Calu3 (cell line): ENCODE data around the gene DDX39A. TPM values are rescaled to one million over a fixed set of nuclear protein-coding genes. Genes with fewer than 3 reads are reported as not detected.

Source experiments
- BruUV-seq: library from RNA; stranded (reverse); fragments of 400-500 nt; replicated peaks from 2 replicates; lab custom pipeline; 2021; lab: Mats Ljungman, UMichigan
- CTCF ChIA-PET: fragments of 300-600 bp; sonication (Branson Sonifier 250); formaldehyde crosslinking; loops from one replicate; lab custom pipeline; 2022; ENCODE audit warnings: antibody characterized with exemption; lab: Charles Lee
- DNase-seq: peaks from one replicate; pipeline ENCODE4 v3.0.0; 2022
- H3K27ac Mint-ChIP-seq: one replicate; pipeline ENCODE4 v1.8.0; 2022; ENCODE audit warnings: mixed read lengths; ENCODE audit not compliant: unreplicated experiment
- H3K27me3 Mint-ChIP-seq: one replicate; pipeline ENCODE4 v1.8.0; 2022; ENCODE audit warnings: mixed read lengths; ENCODE audit not compliant: unreplicated experiment
- H3K36me3 Mint-ChIP-seq: one replicate; pipeline ENCODE4 v1.8.0; 2022; ENCODE audit warnings: mild to moderate bottlenecking, moderate library complexity, mixed read lengths; ENCODE audit not compliant: insufficient read depth, unreplicated experiment
- H3K4me1 Mint-ChIP-seq: one replicate; pipeline ENCODE4 v1.8.0; 2022; ENCODE audit warnings: mild to moderate bottlenecking, low read depth, mixed read lengths; ENCODE audit not compliant: unreplicated experiment
- H3K4me3 Mint-ChIP-seq: one replicate; pipeline ENCODE4 v1.8.0; 2022; ENCODE audit warnings: mild to moderate bottlenecking, low read depth, moderate library complexity, mixed read lengths; ENCODE audit not compliant: unreplicated experiment
- H3K9me3 Mint-ChIP-seq: one replicate; pipeline ENCODE4 v1.8.0; 2022; ENCODE audit warnings: low read depth, mixed read lengths; ENCODE audit not compliant: unreplicated experiment
- intact Hi-C: fragments of 100-400 bp; cut with micrococcal nuclease; formaldehyde crosslinking; loops from one replicate; pipeline ENCODE4 v1.10.0; 2022; ENCODE audit not compliant: unreplicated experiment
- total RNA-seq: library from RNA; stranded (reverse); gene quantifications from 2 replicates; pipeline ENCODE4 v1.2.3, GENCODE V29; 2022
- TF ChIP-seq, protein P1 (sequence below): fragments of 200-600 bp; IDR thresholded peaks from one replicate; pipeline ENCODE4 v1.8.0; 2022; ENCODE audit warnings: antibody characterized with exemption; ENCODE audit not compliant: unreplicated experiment

The DDX39A gene
- total RNA-seq, 1 experiment from 2014 or later = 104 TPM

- Mint-ChIP-seq H3K27me3 (no peaks in the 10 kb centered on the region), H3K9me3 (no peaks in the 10 kb centered on the region), H3K27ac (no peak overlapping the region), H3K36me3 (peaks cover 80% of the 10 kb centered on the region), H3K4me1 (peaks cover 25% of the 10 kb centered on the region), H3K4me3 (no peak overlapping the region)
- TF ChIP-seq, protein P1, sequence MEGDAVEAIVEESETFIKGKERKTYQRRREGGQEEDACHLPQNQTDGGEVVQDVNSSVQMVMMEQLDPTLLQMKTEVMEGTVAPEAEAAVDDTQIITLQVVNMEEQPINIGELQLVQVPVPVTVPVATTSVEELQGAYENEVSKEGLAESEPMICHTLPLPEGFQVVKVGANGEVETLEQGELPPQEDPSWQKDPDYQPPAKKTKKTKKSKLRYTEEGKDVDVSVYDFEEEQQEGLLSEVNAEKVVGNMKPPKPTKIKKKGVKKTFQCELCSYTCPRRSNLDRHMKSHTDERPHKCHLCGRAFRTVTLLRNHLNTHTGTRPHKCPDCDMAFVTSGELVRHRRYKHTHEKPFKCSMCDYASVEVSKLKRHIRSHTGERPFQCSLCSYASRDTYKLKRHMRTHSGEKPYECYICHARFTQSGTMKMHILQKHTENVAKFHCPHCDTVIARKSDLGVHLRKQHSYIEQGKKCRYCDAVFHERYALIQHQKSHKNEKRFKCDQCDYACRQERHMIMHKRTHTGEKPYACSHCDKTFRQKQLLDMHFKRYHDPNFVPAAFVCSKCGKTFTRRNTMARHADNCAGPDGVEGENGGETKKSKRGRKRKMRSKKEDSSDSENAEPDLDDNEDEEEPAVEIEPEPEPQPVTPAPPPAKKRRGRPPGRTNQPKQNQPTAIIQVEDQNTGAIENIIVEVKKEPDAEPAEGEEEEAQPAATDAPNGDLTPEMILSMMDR = no peak
- DNase-seq = no peak
- BruUV-seq = no TSS peak
- intact Hi-C loops = no loop called here
- CTCF ChIA-PET = interaction anchor here (0.6 to 1.4 kb wide), 2 partner anchors 19 to 1720 kb away, joined by 3 to 4 read pairs; partner anchors contain the start of gene PKN1
These were observed 5.4 kb downstream of the DDX39A start for GRCh38 chr19:14413693-14414181.

DNA sequence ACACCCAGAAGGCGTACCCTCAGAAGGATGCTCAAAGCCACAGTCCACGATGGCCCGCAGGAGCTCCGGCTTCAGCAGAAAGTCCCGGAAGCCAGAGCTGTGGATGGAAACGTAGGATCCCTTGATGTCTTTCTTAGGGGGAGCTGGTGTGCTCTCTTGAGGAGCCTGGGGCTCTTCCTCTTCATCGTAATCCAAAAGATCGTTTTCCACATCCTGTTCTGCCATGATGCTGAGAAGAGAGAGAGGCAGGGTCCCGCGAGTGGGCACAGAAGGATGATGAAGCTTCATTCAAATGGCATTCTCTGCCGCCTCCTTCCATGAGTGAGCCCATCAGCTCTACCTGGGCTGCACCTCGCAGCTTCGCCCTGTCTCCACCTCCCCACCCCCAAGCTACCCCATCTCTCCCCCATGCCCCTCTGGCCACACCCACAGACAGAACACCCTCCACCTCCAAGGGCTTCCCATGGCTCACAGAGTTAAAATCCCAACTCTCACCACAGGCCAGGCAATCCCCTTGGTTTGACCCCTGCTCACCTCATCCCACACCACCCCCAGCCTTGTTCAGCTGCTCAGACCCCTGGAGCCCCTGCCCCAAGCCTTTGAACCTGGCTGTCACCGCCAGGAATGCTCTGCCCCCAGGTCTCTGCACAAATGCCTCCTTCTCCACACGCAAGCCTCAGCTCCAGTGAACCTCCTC, 6.0 kb downstream of the DDX39A start:
- Mint-ChIP-seq H3K4me3 (no peak overlapping the region), H3K27me3 (no peaks in the 10 kb centered on the region), H3K36me3 (peaks cover 80% of the 10 kb centered on the region), H3K9me3 (no peaks in the 10 kb centered on the region), H3K4me1 (peaks cover 31% of the 10 kb centered on the region), H3K27ac (no peak overlapping the region)
- TF ChIP-seq, protein P1 = no peak
- intact Hi-C loops = no loop called here
- CTCF ChIA-PET = interaction anchor here (1.4 kb wide), 1 partner anchor 20 kb away, joined by 4 read pairs; the partner anchor contains the start of gene PKN1
- DNase-seq = no peak
- BruUV-seq = no TSS peak

DNA sequence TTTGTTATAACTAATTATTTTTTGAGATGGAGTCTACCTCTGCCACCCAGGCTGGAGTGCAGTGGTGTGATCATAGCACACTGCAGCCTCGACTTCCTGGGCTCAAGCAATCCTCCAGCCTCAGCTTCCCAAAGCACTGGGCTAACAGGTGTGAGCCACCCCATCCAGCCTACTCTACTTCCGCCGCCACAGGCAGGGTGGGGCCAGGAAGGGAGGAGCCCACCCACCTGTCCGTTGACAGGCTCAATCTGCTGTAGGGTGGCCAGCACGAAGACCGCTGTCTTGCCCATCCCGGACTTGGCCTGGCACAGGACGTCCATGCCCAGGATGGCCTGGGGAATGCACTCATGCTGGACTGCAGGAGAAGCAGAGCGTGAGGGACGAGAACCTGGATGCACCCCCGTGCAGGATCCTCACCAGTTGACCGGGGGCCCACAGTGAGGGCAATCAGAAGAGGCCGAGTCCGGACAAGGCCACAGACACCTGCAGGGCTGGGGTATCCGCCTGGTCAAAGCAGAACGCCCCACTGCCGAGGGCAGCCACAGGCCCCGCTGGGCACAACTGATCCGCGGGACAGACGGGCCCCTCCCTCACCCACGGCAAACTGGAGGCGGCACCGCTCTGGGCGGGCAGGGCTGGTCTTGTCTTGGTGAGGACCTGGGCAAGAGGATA, 6.7 kb downstream of the DDX39A start:
- DNase-seq = no peak
- TF ChIP-seq, protein P1 = no peak
- CTCF ChIA-PET = interaction anchor here (0.6 kb wide), 1 partner anchor 1735 kb away, joined by 3 read pairs; no protein-coding TSS in a partner anchor
- H3K4me1 Mint-ChIP-seq = peaks cover 33% of the 10 kb centered on the region
- H3K27ac Mint-ChIP-seq = no peak overlapping the region
- H3K9me3 Mint-ChIP-seq = no peaks in the 10 kb centered on the region
- no peak overlapping the region for H3K4me3 Mint-ChIP-seq
- no peaks in the 10 kb centered on the region for H3K27me3 Mint-ChIP-seq
- intact Hi-C loops = no loop called here
- H3K36me3 Mint-ChIP-seq = peaks cover 80% of the 10 kb centered on the region
- BruUV-seq = no TSS peak

DNA sequence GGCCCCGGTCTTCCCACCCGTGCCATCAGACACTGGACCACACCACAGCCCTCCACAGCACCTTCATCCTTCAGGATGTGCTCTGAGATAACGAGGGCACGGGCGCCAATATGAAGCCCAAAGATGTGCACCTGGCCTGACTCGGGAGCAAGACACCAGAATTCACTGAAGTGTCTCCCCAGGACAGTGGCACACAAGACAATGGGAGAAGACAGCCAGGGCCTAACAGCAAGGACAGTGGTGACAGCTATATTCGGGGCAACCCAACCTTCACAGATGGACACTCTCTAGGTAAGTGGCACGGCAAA, 7.2 kb downstream of the DDX39A start:
- Mint-ChIP-seq H3K4me1 (peaks cover 28% of the 10 kb centered on the region), H3K27ac (no peak overlapping the region), H3K4me3 (no peak overlapping the region), H3K36me3 (peaks cover 80% of the 10 kb centered on the region), H3K9me3 (no peaks in the 10 kb centered on the region), H3K27me3 (no peaks in the 10 kb centered on the region)
- CTCF ChIA-PET = interaction anchor here (0.6 kb wide), 1 partner anchor 1735 kb away, joined by 3 read pairs; no protein-coding TSS in a partner anchor
- BruUV-seq = no TSS peak
- intact Hi-C loops = no loop called here
- no peak for DNase-seq
- TF ChIP-seq, protein P1 = no peak
